HG02571 (cell line): ENCODE measurements around the gene SCN4A.
"Not testable (repeated sequence)": the region's sequence is repeated elsewhere in the genome, so short reads cannot be mapped to it uniquely, and the experiment has no call there.

ENCODE experiments used
- ATAC-seq: cut with Tn5 transposase; IDR thresholded peaks from one replicate; pipeline ENCODE4 v1.9.1; 2021; ENCODE audit warnings: mild to moderate bottlenecking, moderate library complexity; ENCODE audit not compliant: unreplicated experiment

SCN4A gene

GRCh38 chr17:63939401-63939800 lies 33.3 kb downstream of the SCN4A start:
- ATAC-seq: no peak

DNA sequence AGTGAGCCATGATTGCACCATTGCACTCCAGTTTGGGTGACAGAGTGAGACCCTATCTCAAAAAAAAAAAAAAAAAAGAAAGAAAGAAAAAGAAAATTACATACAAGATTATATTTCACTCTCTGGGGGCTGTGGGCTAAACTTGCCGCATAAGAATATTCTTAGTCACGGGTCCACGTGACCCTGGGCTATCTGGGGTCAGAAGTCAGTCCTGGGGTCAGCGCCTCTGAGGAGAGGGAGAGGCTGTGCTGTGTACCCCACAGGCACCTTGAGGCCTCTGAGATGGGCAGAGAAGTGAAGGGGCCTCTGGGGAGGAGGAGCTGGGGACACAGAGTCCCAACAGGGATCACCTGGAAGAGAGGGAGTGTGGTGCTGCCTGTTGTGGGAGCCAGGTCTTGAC lies 34.8 kb downstream of the SCN4A start:
- no peak for ATAC-seq

DNA sequence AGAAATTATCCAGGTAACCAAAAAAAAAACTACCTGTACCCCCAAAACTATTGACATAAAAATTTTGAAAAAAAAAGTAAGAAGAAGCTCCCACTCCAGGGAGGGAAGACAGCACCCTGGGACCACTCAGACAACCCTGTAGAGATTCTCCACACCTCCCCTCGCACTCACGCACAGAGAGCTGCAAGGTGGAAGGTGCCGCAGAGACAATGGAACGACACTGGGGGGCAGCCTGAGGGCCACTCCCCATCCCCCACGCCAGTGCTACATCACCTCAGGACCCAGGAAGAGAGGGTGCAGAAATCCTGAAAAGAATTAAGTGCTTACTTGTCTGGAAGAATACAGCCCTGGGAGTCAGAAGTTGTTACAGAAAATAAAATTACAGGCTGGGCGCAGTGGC lies 35.4 kb downstream of the SCN4A start:
- no peak for ATAC-seq

DNA sequence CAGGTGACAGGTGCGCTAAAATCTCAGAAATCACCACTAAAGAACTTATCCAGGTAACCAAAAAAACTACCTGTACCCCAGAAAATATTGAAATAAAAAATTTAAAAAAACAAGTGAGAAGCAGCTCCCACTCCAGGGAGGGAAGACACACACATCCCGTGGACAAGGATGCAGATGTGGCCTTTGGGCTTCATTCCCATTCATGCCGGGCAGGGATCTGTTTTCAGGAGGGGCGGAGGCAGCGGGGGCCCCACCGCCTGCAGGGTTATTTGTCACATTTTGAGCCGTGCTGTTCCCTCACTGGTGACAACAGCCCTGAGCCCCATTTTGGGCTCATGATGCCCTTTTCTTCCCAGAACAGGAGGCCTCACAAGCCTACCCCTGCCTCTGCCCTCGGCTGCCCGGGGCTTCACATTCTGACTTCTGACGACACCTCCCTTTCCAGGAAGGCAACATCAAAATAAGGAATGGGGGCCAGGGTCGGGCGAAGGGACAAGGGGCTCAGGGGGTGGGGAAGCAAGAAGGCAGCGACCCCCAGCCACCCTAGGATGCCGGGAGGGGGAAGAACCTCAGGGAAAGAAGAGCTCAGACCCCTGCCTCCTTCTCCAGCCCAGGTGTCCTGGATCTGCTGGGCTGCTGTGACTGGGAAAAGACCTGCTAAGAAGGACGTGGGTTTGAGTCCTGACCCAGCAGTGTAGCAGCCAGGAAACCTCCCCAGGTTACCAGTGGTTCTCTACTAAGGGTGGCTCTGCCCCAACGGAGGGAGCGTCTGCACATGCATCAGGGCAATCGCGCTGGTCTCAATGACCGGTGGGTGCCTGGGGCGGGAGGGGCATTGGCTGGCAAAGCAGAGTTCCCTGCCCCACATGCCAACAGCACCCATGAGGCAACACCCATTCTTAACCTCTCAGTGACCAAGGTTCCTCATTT lies 38.3 kb downstream of the SCN4A start:
- ATAC-seq: no peak

- ATAC-seq: no peak
Measured at GRCh38 chr17:63933598-63933997, 39.1 kb downstream of the SCN4A start.

DNA sequence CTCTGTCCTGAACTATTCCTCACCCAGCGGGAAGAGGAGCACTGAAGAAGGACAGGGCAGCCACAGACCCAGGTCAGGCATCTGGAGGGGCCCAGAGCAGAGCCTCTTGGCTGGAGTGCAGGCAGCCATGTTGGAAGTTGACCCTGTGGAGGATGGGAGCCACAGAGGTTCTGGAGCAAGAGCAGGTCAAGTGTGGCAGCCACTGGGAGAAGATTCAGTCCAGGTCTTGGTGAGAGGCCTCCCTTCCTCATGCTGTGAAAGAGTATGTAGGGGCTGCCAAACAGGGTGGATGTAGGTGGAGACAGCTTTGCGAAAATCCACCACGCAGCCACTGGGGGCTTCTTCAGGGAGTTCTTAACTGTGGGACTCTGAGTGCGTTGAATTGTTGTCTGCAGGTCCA lies 40.0 kb downstream of the SCN4A start:
- peak; percentile 6 for ATAC-seq

DNA sequence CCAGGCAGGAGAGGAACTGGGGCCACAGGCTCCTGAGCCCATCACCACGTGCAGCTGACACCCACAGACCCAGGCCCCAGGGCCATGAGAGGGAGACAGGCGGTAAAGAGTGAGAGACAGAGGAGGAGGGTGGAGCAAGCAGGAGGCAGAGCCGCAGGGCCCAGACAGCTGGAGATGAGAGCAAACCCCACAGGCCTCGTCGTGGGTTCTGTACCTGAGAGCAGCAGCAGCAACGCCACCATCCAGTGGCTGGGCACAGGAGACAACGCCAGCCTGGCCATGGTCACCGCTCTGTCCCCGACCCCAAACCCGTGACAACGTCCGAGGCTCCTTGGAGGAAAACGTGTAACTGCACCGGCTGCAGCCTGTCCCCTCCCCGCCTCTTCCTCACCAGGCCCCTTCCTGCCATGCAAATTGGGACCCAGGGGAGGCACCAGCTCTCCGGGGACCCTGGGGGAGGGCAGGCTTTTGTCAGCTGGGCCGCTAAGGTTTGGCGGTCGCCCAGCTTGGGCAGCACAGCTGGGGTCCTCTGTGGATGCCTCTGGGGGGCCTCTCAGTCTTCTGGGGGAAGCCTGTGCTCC lies 40.6 kb downstream of the SCN4A start, which contains the start of gene CD79B:
CD79B (minus strand) TSS at position 351 of the 581 bp plus-strand sequence; CDS start at position 281, 70 bp downstream.
- ATAC-seq: peak; percentile 80

- no peak for ATAC-seq
Measured at GRCh38 chr17:63930951-63931575, 41.7 kb downstream of the SCN4A start.

- no peak for ATAC-seq
Measured at GRCh38 chr17:63929860-63930766, 42.6 kb downstream of the SCN4A start.

DNA sequence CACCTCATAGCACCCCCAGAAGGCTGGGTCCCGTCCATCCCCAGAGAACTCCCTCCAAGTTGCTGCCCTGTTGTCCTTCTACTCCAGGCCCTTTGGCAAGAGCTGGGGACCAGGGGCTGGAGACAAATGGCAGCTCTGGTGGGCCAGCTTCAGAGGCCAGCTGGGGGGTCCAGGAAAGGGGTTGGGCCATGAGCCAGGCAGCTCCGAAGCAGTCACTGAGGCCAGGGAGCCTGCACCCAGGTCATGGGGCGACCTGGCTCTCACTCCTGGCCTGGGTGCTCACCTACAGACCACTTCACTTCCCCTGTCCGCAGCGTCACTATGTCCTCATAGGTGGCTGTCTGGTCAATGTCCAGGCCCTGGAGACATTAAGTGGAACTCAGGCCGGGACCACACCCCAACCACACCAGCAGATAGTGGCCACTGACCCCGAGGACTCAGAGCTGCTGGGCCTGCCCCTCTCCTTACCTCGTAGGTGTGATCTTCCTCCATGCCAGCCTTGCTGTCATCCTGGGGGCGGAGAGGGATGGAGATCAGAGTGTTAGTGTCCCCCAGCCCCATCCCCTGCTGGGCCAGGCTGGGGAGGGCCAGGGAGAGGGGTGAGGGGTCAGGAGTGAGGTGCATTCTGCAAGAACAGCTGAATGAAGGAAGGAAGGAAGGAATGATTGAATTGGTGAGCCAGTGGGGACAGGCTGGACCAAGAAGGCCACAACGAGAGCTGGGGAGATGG lies 43.6 kb downstream of the SCN4A start:
- ATAC-seq: no peak

DNA sequence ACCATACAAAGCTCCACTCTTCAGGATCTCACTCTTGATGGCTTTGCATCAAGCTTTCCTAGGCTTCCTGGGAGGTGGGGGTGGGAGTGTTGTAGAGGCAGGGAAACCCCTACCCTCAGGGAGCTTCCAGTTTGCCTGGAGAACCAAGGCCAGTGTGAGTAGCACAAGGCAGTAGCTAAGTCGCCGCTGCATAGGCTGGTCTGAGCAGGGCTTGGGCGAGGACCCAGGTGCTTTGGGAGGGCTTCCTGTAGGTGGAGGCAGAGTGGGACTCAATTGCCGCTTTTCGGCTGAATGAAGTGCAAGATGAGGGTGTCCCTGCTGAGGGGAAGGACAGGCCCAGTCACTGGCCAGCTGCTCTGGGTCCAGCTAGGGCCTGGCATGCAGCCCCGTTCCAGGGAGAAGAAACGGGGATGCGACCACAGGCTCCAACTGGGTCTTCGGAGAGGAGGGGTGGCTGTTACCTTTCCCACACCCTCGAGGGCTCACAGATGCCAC lies 44.5 kb downstream of the SCN4A start:
- ATAC-seq: no peak

GRCh38 chr17:63927464-63928171 lies 45.1 kb downstream of the SCN4A start:
- ATAC-seq: no peak

- ATAC-seq: no peak
Measured at GRCh38 chr17:63926164-63926563, 46.6 kb downstream of the SCN4A start.

DNA sequence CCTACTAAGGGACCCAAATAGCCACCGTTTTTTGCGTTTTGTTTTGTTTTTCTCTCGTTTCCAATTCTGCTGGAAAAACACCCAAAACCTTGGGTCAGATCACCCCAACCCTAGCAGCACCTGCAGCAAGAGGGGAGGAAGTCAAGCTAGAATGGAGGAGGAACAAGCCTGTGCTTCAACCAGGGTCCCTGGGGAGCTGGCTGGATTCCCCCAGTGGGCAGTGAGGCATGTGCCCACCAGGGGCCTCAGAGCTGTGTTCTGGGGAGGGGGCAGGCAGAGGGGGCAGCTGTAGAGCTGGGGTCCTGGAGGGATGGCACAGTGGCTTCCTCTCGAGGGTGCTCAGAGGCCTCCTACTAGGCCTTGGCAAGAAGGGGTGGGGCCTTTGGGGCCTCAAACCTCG lies 47.1 kb downstream of the SCN4A start:
- ATAC-seq: no peak

DNA sequence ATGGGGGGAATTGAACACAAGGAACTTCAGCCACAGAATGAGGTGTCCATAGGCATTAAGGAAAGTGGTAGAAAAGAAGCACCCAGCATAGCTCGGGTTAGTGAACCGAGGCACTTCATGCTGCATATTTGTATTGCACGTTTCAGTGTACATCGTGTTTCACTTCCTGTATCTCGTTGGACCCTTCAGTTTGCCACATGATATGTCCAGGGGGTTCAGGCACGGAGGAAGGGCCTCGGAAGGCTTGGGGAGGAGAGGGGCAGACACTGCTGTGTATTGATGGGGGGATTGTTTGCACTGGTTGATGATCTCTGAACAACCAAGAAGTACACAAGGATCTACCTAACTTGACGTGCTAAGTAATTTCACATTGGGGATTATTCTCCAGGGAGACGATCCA lies 50.3 kb downstream of the SCN4A start:
- ATAC-seq: not testable (repeated sequence)

DNA sequence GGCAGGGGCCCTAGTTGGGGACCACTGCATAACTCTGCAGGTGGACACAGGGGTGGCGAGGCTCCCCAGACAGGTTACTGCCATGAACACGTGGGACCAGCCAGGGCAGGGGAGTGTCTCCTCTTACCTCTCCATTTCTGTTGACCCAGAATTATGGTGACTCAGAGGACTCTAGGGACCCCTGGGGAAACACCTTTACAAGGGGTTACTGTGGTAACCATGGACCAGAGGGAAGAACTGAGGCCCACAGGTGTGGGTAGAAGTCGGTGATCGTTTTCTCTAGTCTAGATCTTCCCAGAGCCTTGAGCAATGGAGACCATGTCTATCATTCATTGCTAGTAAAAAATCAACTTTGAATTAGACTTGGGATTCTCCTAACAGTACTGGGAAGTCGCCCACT lies 51.9 kb downstream of the SCN4A start:
- ATAC-seq: not testable (repeated sequence)

DNA sequence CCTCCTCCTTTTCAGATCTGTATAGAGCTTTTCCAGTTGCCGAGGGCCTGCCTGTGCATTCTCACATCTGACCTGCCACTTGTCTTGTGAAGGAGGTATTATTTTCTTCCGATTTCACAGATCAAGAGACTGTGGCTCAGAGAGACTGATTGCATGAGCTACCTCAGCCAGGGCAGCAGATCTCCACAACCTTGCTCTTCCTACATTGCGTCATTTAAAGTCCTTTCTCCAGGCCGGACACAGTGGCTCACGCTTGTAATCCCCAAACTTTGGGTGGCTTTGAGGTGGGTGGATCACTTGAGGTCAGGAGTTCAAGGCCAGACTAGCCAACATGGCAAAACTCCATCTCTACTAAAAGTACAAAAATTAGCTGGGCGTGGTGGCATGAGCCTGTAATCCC lies 52.7 kb downstream of the SCN4A start:
- ATAC-seq: not testable (repeated sequence)

GRCh38 chr17:63919311-63919723 lies 53.4 kb downstream of the SCN4A start:
- ATAC-seq: peak; percentile 58

DNA sequence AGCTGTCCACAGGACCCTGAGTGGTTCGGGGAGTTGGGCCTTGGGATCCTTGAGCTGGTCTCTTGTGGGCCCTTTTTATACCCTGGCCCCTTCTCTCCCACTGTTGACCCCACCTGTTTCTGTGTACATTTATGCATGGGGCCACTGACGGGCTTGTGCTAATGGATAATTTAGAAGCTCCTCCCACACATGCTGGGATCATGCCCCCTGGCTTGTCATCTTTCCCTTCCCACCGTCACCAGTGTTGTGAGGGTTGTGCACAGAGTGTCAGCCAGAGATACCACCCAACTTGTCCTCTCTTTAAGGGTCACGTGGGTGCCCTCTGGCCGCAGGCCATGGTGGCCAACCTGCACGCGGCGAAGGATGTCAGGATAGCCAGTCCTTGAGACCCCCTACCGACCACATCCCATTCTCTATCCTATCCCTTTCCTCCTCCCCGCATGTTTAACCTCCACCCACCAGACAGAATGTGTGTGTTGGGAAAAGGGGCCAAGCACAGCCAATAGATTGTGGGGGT lies 53.9 kb downstream of the SCN4A start, which contains the start of gene GH1:
GH1 (minus strand) TSS at position 51 of the 517 bp plus-strand sequence. CDS start 63 bp downstream, outside the sequence.
- ATAC-seq: not testable (repeated sequence)
